GM19240 (cell line): Measurements from ENCODE around the gene KLHDC7A.

Experiments
- DNase-seq: peaks from one replicate; pipeline ENCODE4 v3.0.0; 2011; ENCODE audit warnings: low spot score; ENCODE audit not compliant: insufficient read length

The KLHDC7A gene

DNA sequence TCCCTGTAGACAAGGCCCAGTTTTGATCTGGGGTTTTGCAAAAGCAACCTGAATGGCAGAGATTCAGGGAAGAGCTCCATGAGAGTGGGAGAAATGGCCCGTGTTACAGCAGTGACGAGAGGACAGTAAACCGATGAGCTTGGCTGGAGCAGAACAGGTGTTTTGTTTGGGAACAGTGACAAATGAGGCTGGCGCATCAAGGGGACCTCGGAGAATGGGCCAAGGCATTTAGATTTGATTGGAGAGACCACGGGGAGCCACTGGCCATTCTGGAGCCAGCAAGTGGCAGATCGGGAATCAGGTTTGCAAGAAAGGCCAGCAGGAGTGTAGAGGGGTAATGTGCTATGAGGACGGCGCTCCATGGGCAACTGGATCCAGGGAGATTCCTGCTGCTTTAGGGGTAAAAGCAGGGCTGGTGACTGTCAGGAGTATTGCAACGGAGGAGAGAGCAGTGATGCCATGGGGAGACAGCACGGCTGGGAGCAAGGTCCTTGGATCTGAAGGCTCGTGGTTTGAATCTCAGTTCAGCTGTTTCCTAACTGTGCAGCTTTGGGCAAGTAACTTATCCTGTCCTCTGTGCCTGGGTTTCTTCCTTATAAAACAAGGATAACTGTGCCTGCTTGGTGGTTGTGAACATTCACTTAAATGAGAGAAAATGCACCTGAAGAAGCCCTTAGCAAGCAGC lies 9.9 kb upstream of the KLHDC7A start:
- no peak for DNase-seq

- no peak for DNase-seq
These were observed 7.4 kb upstream of the KLHDC7A start for GRCh38 chr1:18473195-18473815.

- DNase-seq = no peak
These were observed 6.1 kb upstream of the KLHDC7A start for GRCh38 chr1:18474559-18475175.

GRCh38 chr1:18475234-18475905 lies 5.4 kb upstream of the KLHDC7A start:
- DNase-seq = no peak

DNA sequence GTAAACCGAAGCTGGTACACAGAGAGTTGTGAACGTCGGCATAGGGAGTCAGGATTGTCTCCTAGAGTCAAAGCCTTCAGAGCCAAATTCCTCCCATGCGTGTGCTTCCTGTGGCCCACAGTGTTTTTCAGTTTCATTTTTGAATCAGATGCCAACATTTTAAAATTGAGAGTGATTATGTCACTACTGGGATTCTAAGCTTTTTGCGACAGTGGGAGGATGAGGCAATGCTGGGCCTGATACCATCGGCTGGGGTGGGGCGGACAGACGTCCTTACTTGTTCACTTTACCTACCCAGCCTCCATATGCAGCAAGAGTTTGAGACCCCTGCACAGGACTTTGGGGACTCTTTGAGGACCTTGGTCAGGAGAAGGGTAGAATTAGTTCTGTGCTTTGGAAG lies 1.3 kb upstream of the KLHDC7A start:
- DNase-seq = no peak

GRCh38 chr1:18481190-18481920 lies 625 bp downstream of the KLHDC7A start:
- no peak for DNase-seq

DNA sequence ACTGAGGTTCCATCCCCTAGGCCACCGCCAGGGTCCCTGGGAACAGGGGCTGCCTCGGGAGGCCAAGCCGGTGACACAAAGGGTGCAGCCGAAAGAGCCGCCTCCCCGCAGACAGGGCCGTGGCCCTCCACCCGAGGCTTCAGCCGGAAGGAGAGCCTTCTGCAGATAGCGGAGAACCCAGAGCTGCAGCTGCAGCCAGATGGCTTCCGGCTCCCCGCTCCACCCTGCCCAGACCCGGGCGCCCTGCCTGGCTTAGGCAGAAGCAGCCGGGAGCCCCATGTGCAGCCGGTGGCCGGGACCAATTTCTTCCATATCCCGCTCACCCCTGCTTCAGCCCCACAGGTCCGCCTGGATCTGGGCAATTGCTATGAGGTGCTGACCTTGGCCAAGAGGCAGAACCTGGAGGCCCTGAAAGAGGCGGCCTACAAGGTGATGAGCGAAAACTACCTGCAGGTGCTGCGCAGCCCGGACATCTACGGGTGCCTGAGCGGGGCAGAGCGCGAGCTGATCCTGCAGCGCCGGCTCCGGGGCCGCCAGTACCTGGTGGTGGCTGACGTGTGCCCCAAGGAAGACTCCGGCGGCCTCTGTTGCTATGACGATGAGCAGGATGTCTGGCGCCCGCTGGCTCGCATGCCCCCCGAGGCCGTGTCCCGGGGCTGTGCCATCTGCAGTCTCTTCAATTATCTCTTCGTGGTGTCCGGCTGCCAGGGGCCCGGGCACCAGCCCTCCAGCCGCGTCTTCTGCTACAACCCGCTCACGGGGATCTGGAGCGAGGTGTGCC lies 1.4 kb downstream of the KLHDC7A start:
- no peak for DNase-seq

- no peak for DNase-seq
These were observed 2.1 kb downstream of the KLHDC7A start for GRCh38 chr1:18482721-18483425.

GRCh38 chr1:18484276-18484675 lies 3.5 kb downstream of the KLHDC7A start:
- no peak for DNase-seq

DNA sequence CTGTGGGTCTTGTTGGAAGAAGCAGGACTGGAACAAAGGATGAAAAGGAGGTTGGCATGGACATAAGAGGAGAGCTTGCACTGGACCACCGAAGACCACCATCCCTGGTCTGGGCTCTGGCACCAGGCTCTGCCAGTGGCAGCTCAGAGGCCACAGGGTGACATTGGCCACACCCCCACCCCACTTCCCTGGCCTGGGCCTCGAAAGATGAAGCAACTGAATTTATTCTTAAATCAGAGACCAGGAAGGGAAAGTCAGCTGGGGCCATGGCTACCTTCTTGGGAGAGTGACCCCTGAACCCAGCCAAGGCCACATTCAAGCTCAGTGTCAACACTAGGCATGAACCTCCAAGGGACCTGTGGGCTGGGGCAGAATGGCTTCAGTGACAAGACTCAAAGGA lies 4.0 kb downstream of the KLHDC7A start:
- DNase-seq = no peak

DNA sequence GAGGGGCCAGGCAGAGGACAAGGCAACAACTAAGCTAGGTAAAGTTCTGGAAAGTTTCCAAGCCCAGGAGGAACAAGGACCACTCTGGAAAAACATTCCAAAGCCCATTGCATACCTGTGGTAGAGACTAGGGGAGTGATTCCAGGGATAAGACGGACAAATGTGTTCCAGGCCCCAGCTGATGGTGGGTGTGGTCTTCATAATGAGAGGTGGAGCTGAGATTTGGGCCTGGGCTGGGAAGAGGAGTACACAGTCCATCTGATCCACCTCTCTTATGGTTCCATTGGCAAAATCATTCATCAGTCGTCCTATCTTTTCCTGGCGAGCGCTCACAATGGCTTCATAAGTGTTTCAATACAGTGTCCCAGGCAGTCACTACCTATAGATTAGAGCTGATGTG lies 4.5 kb downstream of the KLHDC7A start:
- DNase-seq = no peak

- DNase-seq = no peak
These were observed 5.5 kb downstream of the KLHDC7A start for GRCh38 chr1:18486195-18486594.

GRCh38 chr1:18489417-18490143 lies 8.8 kb downstream of the KLHDC7A start:
- DNase-seq = no peak

GRCh38 chr1:18491168-18491567 lies 10.4 kb downstream of the KLHDC7A start:
- DNase-seq = no peak

GRCh38 chr1:18494304-18494703 lies 13.6 kb downstream of the KLHDC7A start:
- no peak for DNase-seq

GRCh38 chr1:18495635-18496034 lies 14.9 kb downstream of the KLHDC7A start:
- DNase-seq = no peak

- no peak for DNase-seq
These were observed 15.3 kb downstream of the KLHDC7A start for GRCh38 chr1:18496056-18496455.

DNA sequence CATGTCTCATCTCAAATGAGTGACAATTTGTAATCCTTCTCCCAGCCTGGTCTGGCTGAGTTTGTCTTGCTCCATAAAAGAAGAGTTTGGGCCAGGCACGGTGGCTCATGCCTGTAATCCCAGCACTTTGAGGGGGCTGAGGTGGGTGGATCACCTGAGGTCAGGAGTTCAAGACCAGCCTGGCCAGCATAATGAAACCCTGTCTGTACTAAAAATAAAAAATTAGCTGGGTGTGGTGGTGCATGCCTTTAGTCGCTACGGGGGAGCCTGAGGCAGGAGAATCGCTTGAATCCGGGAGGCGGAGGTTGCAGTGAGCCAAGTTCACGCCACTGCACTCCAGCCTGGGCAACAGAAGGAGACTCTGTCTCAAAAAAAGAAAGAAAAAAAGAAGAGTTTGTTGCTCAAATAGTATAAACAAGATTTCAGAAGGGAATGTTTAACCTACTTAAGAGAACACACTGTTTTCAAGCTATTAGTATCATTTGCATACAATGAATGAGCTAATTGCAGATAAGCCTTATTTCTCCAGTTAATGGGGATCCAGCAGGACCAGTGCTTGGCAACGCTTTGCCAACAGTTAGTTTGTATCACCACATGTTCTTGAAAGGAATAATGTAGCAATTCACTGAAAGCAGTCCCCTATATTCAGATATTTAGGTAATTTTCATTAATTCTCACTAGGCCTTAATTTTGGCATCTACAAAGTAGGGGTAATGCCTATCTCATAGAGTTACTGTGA lies 15.9 kb downstream of the KLHDC7A start:
- no peak for DNase-seq

- no peak for DNase-seq
These were observed 21.1 kb downstream of the KLHDC7A start for GRCh38 chr1:18501833-18502232.
